Heart right ventricle (tissue), 16 donors: ENCODE measurements around the gene KCNA2. TPM values are rescaled to one million over a fixed set of nuclear protein-coding genes. Genes with fewer than 3 reads are reported as not detected.

ENCODE experiments used
- ATAC-seq, 8 donors: fragments of 200-7000 bp; cut with Tn5 transposase; one replicate each; pipeline ENCODE4 v1.9.1; 2020; ENCODE audit warnings: mild to moderate bottlenecking in 8 of 8, moderate library complexity in 8 of 8, moderate number of reproducible peaks in 1 of 8
- DNase-seq, 2 donors: peaks; one replicate each; pipeline ENCODE4 v3.0.0-alpha.2; 2020
- H3K27ac ChIP-seq, 10 donors: fragments of 200-600 bp; sonication (generic) in 2 of 10; one replicate each; pipeline versions ENCODE4 v1.5.0 to v1.8.0; 2020 to 2022; ENCODE audit warnings: mild to moderate bottlenecking in 3 of 10
- H3K27me3 ChIP-seq, 7 donors: fragments of 200-600 bp; one replicate each; pipeline ENCODE4 v1.8.0; 2021 to 2022; ENCODE audit warnings: mild to moderate bottlenecking in 2 of 7
- H3K36me3 ChIP-seq, 9 donors: fragments of 200-600 bp; sonication (generic) in 1 of 9; one replicate each; pipeline versions ENCODE4 v1.5.0 to v1.8.0; 2020 to 2022; ENCODE audit warnings: mild to moderate bottlenecking in 2 of 9
- H3K4me1 ChIP-seq, 9 donors: fragments of 200-600 bp; sonication (generic) in 1 of 9; one replicate each; pipeline versions ENCODE4 v1.5.0 to v1.8.0; 2020 to 2022; ENCODE audit warnings: mild to moderate bottlenecking in 4 of 9
- H3K4me3 ChIP-seq, 10 donors: fragments of 200-600 bp; sonication (generic) in 2 of 10; one replicate each; pipeline versions ENCODE4 v1.5.0 to v1.8.0; 2020 to 2022; ENCODE audit warnings: mild to moderate bottlenecking in 7 of 10, moderate library complexity in 2 of 10
- H3K9me3 ChIP-seq, 11 donors: fragments of 200-600 bp in 10 of 11; sonication (generic) in 2 of 11; one replicate each; pipeline versions ENCODE4 v1.5.0 to v1.8.0; 2013 to 2022; ENCODE audit warnings: mild to moderate bottlenecking in 2 of 11, control low read depth in 1 of 11, moderate library complexity in 1 of 11
- WGBS, 2 donors: extraction: QIAGEN DNeasy Blood & Tissue Kit; methylation state at CpG; one replicate each; pipeline ENCODE4 v1.1.7; 2013; ENCODE audit warnings: inconsistent platforms in 1 of 2; 5-methylcytosine and 5-hydroxymethylcytosine counted together
- intact Hi-C, 10 donors: fragments of 100-400 bp; cut with DNase I; formaldehyde crosslinking; loops; one replicate each; pipeline versions ENCODE4 v1.11.1 to v1.14.2; 2022
- polyA plus RNA-seq, 2 donors: library from polyadenylated mRNA; stranded (reverse); fragments of 200-250 nt; gene quantifications; one replicate each; pipeline ENCODE4 v1.2.3, GENCODE V29; 2013
- total RNA-seq, 10 donors: library from RNA; stranded (reverse); fragmentation: NEBNext Ultra II Directional in 3 of 10; extraction: Animal tissue kit (Norgen Biotek cat#: 25700) in 3 of 10; gene quantifications; one replicate each; pipeline versions ENCODE4 v1.2.1 to v1.2.4, GENCODE V29; 2021 to 2023
- TF ChIP-seq, protein P1 (sequence below), 9 donors: fragments of 200-600 bp; sonication (generic) in 2 of 9; IDR thresholded peaks; one replicate each; pipeline versions ENCODE4 v1.5.0 to v1.8.0; 2021 to 2022; ENCODE audit warnings: antibody characterized with exemption in 9 of 9, mild to moderate bottlenecking in 5 of 9, moderate library complexity in 1 of 9
- donor health status: Arrhythmogenic right ventricular cardiomyopathy.
- donor health status: ischemic (EF 13 %, LVEDD 7.1; RV severe dilation, severe dysfunction).
- donor health status: healthy with polysubstance abuse.
- donor health status: DM: no; HTN: yes; CAD: no.
- donor health status: DM: no; HTN: no; CAD: no.
- donor health status: ischemic (EF 25% LVEDD 6.9; RV normal size, moderate dysfunction).
- donor health status: ischemic (EF 25% LVEDD 5.7; RV mildly dilated, moderate dysfunction).
- donor health status: healthy.
- donor health status: DM: yes; HTN: yes; CAD: no.
- donor health status: Ischemic cardiomyopathy.
- donor health status: ischemic (EF 35%, LVEDD 5.7; RV mildly dilated, moderate dysfunction).
- donor health status: nonischemic (EF 11% LVEDD 7.7; RV severe dilation, severe dysfunction).
- donor health status: DM: yes; HTN: yes; CAD: no.
- donor health status: PGD.
- donor health status: ischemic (EF 29% LVEDD 5.4; RV normal size, mild dysfunction).
- donor health status: nonischemic (EF 23%, LVEDD 6.1; RV moderate dilation, normal function).

Gene KCNA2
- total and polyA plus RNA-seq, 12 donors = 0.04 to 1.6 (median 0.75) TPM

DNA sequence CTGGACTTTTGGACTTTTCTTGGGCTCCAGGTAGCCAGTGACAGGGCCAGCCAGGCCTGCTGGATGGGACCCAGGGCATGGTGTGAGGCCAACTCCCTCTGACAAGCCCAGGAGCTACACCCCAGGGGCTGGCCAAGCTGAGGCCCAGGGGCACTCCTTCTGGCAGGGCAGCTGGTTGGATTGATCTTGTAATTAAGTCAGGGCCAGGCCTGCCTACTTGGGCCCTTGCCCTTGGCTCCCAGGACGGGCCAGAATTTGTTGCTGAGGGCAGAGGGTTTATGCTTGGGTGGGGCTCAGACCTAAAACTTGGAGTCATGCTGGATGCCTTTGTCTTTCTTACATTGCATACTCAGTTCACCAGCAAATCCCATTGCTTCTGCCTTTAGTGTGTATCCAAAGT is 20.7 kb downstream of the KCNA2 start:
- intact Hi-C loops = no loop called here
- ATAC-seq = no peak
- TF ChIP-seq, protein P1, sequence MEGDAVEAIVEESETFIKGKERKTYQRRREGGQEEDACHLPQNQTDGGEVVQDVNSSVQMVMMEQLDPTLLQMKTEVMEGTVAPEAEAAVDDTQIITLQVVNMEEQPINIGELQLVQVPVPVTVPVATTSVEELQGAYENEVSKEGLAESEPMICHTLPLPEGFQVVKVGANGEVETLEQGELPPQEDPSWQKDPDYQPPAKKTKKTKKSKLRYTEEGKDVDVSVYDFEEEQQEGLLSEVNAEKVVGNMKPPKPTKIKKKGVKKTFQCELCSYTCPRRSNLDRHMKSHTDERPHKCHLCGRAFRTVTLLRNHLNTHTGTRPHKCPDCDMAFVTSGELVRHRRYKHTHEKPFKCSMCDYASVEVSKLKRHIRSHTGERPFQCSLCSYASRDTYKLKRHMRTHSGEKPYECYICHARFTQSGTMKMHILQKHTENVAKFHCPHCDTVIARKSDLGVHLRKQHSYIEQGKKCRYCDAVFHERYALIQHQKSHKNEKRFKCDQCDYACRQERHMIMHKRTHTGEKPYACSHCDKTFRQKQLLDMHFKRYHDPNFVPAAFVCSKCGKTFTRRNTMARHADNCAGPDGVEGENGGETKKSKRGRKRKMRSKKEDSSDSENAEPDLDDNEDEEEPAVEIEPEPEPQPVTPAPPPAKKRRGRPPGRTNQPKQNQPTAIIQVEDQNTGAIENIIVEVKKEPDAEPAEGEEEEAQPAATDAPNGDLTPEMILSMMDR (IDR thresholded peaks at IDR 0.05) = no peak
- no peak for DNase-seq
- H3K9me3 ChIP-seq = no peaks in the 10 kb centered on the region
- H3K4me3 ChIP-seq = no peak overlapping the region
- peaks cover 0 to 20% (median 0%) of the 10 kb centered on the region in 7 donors for H3K27me3 ChIP-seq
- 75 to 84% methylated on average over 1 of the region's 1 CpG for WGBS, 2 donors
- H3K4me1 ChIP-seq = no peaks in the 10 kb centered on the region
- H3K27ac ChIP-seq = no peak overlapping the region
- no peaks in the 10 kb centered on the region for H3K36me3 ChIP-seq

DNA sequence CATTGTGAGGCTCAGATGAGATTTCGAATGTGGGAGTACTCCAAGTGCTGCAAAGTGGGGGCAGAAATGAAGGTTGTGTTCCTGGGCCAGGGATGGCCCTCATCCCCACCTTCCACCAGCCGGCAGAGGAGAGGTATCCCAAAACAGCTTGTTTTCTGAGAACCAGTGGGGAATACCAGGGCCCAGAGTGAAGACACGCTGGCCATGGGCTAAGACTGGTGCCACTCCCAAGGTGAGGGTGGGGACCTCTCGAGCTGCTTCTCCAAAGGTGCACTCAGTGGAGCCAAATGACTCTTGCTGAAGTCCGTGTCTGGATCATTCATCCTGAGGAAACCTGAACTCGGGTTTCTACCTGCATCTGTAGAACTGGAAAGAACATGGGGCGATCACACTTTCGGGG is 22.1 kb downstream of the KCNA2 start:
- H3K36me3 ChIP-seq = no peaks in the 10 kb centered on the region
- no peak overlapping the region for H3K27ac ChIP-seq
- H3K4me3 ChIP-seq = no peak overlapping the region
- WGBS, 2 donors = 88 to 89% methylated on average over 8 of the region's 8 CpGs
- peaks cover 0 to 16% (median 0%) of the 10 kb centered on the region in 7 donors for H3K27me3 ChIP-seq
- ATAC-seq (no peak), DNase-seq (no peak)
- intact Hi-C loops = no loop called here
- H3K4me1 ChIP-seq = no peaks in the 10 kb centered on the region
- TF ChIP-seq, protein P1 (IDR thresholded peaks at IDR 0.05) = no peak
- H3K9me3 ChIP-seq = peaks cover 0 to 2% (median 0%) of the 10 kb centered on the region in 11 donors

DNA sequence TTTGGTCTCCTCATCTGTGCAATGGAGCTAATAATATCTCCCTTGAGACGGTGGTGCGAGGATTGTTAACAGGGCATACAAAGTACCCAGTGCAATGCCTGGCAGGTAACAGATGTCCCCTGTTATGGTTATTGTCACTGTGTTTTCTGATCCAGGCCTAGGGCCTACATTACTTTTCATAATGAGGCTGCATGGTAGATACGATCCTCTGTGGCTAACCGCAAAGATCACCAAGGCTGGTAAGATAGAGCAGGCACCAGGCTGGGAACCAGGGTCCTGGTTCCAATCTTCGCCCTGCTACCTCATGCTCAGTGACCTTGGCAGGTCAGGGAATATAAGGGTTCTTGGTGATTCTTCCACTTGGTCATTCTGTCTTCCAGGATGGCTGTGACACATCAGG is 22.7 kb downstream of the KCNA2 start:
- DNase-seq (no peak), ATAC-seq (no peak)
- no peaks in the 10 kb centered on the region for H3K36me3 ChIP-seq
- WGBS, 2 donors = 95 to 96% methylated on average over 5 of the region's 5 CpGs
- no peak overlapping the region for H3K27ac ChIP-seq
- H3K9me3 ChIP-seq = peaks cover 0 to 7% (median 0%) of the 10 kb centered on the region in 11 donors
- no peak overlapping the region for H3K4me3 ChIP-seq
- TF ChIP-seq, protein P1 (IDR thresholded peaks at IDR 0.05) = no peak
- H3K27me3 ChIP-seq = peaks cover 0 to 19% (median 0%) of the 10 kb centered on the region in 7 donors
- H3K4me1 ChIP-seq = no peaks in the 10 kb centered on the region
- intact Hi-C loops = no loop called here

DNA sequence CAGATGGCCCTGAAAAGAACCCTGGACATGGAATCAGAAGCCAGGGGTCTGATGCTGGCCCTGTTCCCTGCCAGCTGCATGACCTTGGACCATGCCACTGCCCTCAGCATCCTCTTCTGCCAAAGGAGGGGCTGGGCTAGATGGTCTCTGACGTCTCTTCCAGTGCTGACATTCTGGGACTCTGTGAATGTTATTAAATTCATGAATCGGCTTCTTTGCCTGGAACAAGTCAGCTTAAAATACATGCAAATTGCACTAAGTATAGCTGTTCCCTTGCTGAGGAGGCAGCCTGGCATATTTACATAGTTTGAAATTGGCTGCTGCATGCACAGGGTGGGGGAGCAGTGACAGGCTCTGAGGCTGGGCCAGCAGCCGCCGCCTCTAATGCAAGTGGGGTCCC is 23.8 kb downstream of the KCNA2 start:
- no peak overlapping the region for H3K4me3 ChIP-seq
- WGBS, 2 donors = 79 to 81% methylated on average over 4 of the region's 4 CpGs
- no peaks in the 10 kb centered on the region for H3K4me1 ChIP-seq
- ATAC-seq (peak in 1 of 8 donors; percentile 26), DNase-seq (no peak)
- TF ChIP-seq, protein P1 (IDR thresholded peaks at IDR 0.05) = no peak
- no peaks in the 10 kb centered on the region for H3K36me3 ChIP-seq
- H3K27me3 ChIP-seq = peaks cover 0 to 13% (median 3%) of the 10 kb centered on the region in 7 donors
- intact Hi-C loops = no loop called here
- H3K27ac ChIP-seq = no peak overlapping the region
- H3K9me3 ChIP-seq = peaks cover 0 to 13% (median 0%) of the 10 kb centered on the region in 11 donors
